ENCODE data around the gene STK35. TPM values are rescaled to one million over a fixed set of nuclear protein-coding genes. Genes with fewer than 3 reads are reported as not detected.

The STK35 gene
- total RNA-seq, 4 donors from 2014 or later = 10.2 to 28.0 (median 17.5) TPM

GRCh38 chr20:2163757-2164156 is 62.1 kb downstream of the STK35 start:
- DNase-seq = no peak
- no peak overlapping the region for H3K4me3 ChIP-seq
- TF ChIP-seq POLR2A (IDR thresholded peaks at IDR 0.05) = no peak
- TF ChIP-seq CTCF (IDR thresholded peaks at IDR 0.05) = no peak
- no peaks in the 10 kb centered on the region for H3K36me3 ChIP-seq
- intact Hi-C loops (cut with DNase I; ENCODE audit: low total_unique reads) = no loop called here
- no peaks in the 10 kb centered on the region for H3K4me1 ChIP-seq
- no peaks in the 10 kb centered on the region for H3K27me3 ChIP-seq
- H3K27ac ChIP-seq = no peak overlapping the region
- H3K9me3 ChIP-seq = no peaks in the 10 kb centered on the region

GRCh38 chr20:2164421-2164820 is 62.8 kb downstream of the STK35 start:
- no peak for TF ChIP-seq CTCF (IDR thresholded peaks at IDR 0.05)
- no peak for TF ChIP-seq POLR2A (IDR thresholded peaks at IDR 0.05)
- Histone ChIP-seq H3K4me1 (no peaks in the 10 kb centered on the region), H3K36me3 (no peaks in the 10 kb centered on the region), H3K4me3 (no peak overlapping the region), H3K27ac (no peak overlapping the region), H3K9me3 (no peaks in the 10 kb centered on the region), H3K27me3 (no peaks in the 10 kb centered on the region)
- intact Hi-C loops (cut with DNase I; ENCODE audit: low total_unique reads) = no loop called here
- DNase-seq = no peak

GRCh38 chr20:2164966-2165365 is 63.3 kb downstream of the STK35 start:
- Histone ChIP-seq H3K4me3 (no peak overlapping the region), H3K27me3 (no peaks in the 10 kb centered on the region), H3K4me1 (no peaks in the 10 kb centered on the region), H3K36me3 (no peaks in the 10 kb centered on the region), H3K27ac (no peak overlapping the region), H3K9me3 (no peaks in the 10 kb centered on the region)
- no peak for TF ChIP-seq POLR2A (IDR thresholded peaks at IDR 0.05)
- TF ChIP-seq CTCF (IDR thresholded peaks at IDR 0.05) = no peak
- intact Hi-C loops (cut with DNase I; ENCODE audit: low total_unique reads) = no loop called here
- DNase-seq = no peak

- TF ChIP-seq CTCF (IDR thresholded peaks at IDR 0.05) (no peak), POLR2A (IDR thresholded peaks at IDR 0.05) (no peak)
- intact Hi-C loops (cut with DNase I; ENCODE audit: low total_unique reads) = no loop called here
Observed at GRCh38 chr20:2165871-2166270, 64.2 kb downstream of the STK35 start.

GRCh38 chr20:2167112-2167511 is 65.5 kb downstream of the STK35 start:
- no peaks in the 10 kb centered on the region for H3K4me1 ChIP-seq
- H3K27ac ChIP-seq = no peak overlapping the region
- no peak for DNase-seq
- no peak overlapping the region for H3K4me3 ChIP-seq
- H3K27me3 ChIP-seq = no peaks in the 10 kb centered on the region
- no peak for TF ChIP-seq CTCF (IDR thresholded peaks at IDR 0.05)
- TF ChIP-seq POLR2A (IDR thresholded peaks at IDR 0.05) = no peak
- intact Hi-C loops (cut with DNase I; ENCODE audit: low total_unique reads) = no loop called here
- no peaks in the 10 kb centered on the region for H3K36me3 ChIP-seq
- no peaks in the 10 kb centered on the region for H3K9me3 ChIP-seq

More at GRCh38 chr20:2165871-2166270, 64.2 kb downstream of the STK35 start:
- Histone ChIP-seq H3K27ac (no peak overlapping the region), H3K9me3 (no peaks in the 10 kb centered on the region), H3K4me1 (no peaks in the 10 kb centered on the region), H3K36me3 (no peaks in the 10 kb centered on the region), H3K4me3 (no peak overlapping the region), H3K27me3 (no peaks in the 10 kb centered on the region)
- no peak for DNase-seq

All from uterus (tissue), 4 donors.